B cell (primary cell): Measurements from ENCODE around the gene KCNIP2. TPM values are rescaled to one million over a fixed set of nuclear protein-coding genes. Genes with fewer than 3 reads are reported as not detected.
A peak's percentile ranks its signal among the peaks of the same experiment; 100 is the strongest.

ENCODE experiments used
- ATAC-seq: fragments of 200-7000 bp; cut with Tn5 transposase; one replicate; pipeline ENCODE4 v1.10.0; 2021; ENCODE audit warnings: low read depth, mild to moderate bottlenecking, moderate number of reproducible peaks, moderate library complexity
- CTCF ChIA-PET: fragments of 350-600 bp; sonication (Branson Sonifier 250); formaldehyde crosslinking; loops from one replicate; lab custom pipeline; 2021; ENCODE audit warnings: antibody characterized with exemption, inconsistent platforms; lab: Charles Lee
- POLR2A ChIA-PET: fragments of 350-600 bp; sonication (Branson Sonifier 250); formaldehyde crosslinking; loops from one replicate; lab custom pipeline; 2021; ENCODE audit warnings: antibody characterized with exemption; lab: Charles Lee
- DNase-seq: peaks from one replicate; pipeline ENCODE4 v3.0.0; 2013
- H2AFZ ChIP-seq: 2 replicates; pipeline ENCODE4 v1.6.1; 2012; ENCODE audit warnings: mild to moderate bottlenecking, low read depth, low read length; ENCODE audit not compliant: insufficient read depth, poor library complexity, severe bottlenecking
- H3K27ac ChIP-seq, 2 donors: 1 replicate in 1 of 2; 2 replicates in 1 of 2; pipeline ENCODE4 v1.5.1; 2012 to 2013; ENCODE audit warnings: low read length in 2 of 2, mild to moderate bottlenecking in 2 of 2, moderate library complexity in 1 of 2
- H3K27me3 ChIP-seq, 4 experiments: fragments of 200-600 bp in 1 of 4; sonication (generic) in 1 of 4; replicated peaks in 1 of 4; 1 replicate in 2 of 4; 2 replicates in 2 of 4; pipeline versions ENCODE4 v1.6.1 to v1.7.0; 2013 to 2016; ENCODE audit warnings: low read length in 3 of 4, mild to moderate bottlenecking in 2 of 4, mixed read lengths in 1 of 4, moderate library complexity in 1 of 4; ENCODE audit not compliant: insufficient read depth in 4 of 4, control insufficient read depth in 3 of 4; ENCODE audit errors: control extremely low read depth in 1 of 4
- H3K36me3 ChIP-seq, 2 experiments: replicated peaks in 1 of 2; 1 replicate in 1 of 2; 2 replicates in 1 of 2; pipeline versions ENCODE4 v1.6.1 to v1.7.1; 2013; ENCODE audit warnings: low read length in 1 of 2; ENCODE audit not compliant: insufficient read depth in 2 of 2, control insufficient read depth in 1 of 2; ENCODE audit errors: control extremely low read depth in 1 of 2, extremely low read depth in 1 of 2
- H3K4me1 ChIP-seq, 2 donors: fragments of 200-600 bp in 1 of 2; sonication (generic) in 1 of 2; 1 replicate in 1 of 2; 2 replicates in 1 of 2; pipeline versions ENCODE4 v1.5.1 to v1.6.1; 2013 to 2017; ENCODE audit warnings: low read length in 2 of 2; ENCODE audit not compliant: control insufficient read depth in 2 of 2, insufficient read depth in 2 of 2
- H3K4me2 ChIP-seq: replicated peaks from 2 replicates; pipeline ENCODE3; 2012; ENCODE audit warnings: mild to moderate bottlenecking, low read depth, low read length; ENCODE audit not compliant: poor library complexity, severe bottlenecking
- H3K4me3 ChIP-seq, 5 experiments: fragments of 200-600 bp in 1 of 5; sonication (generic) in 1 of 5; 1 replicate in 3 of 5; 2 replicates in 2 of 5; pipeline versions ENCODE4 v1.5.1 to v1.7.0; 2011 to 2016; ENCODE audit warnings: low read length in 4 of 5, mild to moderate bottlenecking in 4 of 5, low read depth in 2 of 5, control low read depth in 1 of 5, moderate library complexity in 1 of 5; ENCODE audit not compliant: insufficient read depth in 1 of 5; ENCODE audit errors: control extremely low read depth in 1 of 5, extremely low read depth in 1 of 5
- H3K79me2 ChIP-seq: fragments of 200-600 bp; sonication (generic); one replicate; pipeline ENCODE4 v1.6.0; 2016; ENCODE audit warnings: low read length; ENCODE audit not compliant: control insufficient read depth, insufficient read depth
- H3K9ac ChIP-seq: fragments of 200-600 bp; sonication (generic); 2 replicates; pipeline ENCODE4 v1.6.1; 2017; ENCODE audit warnings: mild to moderate bottlenecking, low read length, moderate library complexity
- H3K9me3 ChIP-seq, 3 donors: one replicate each; pipeline versions ENCODE4 v1.6.1 to v1.7.1; 2013; ENCODE audit warnings: low read length in 2 of 3; ENCODE audit not compliant: control insufficient read depth in 2 of 3, insufficient read depth in 1 of 3; ENCODE audit errors: control extremely low read depth in 1 of 3
- H4K20me1 ChIP-seq: 2 replicates; pipeline ENCODE4 v1.6.0; 2012; ENCODE audit warnings: mild to moderate bottlenecking, low read length; ENCODE audit not compliant: insufficient read depth, control insufficient read depth, poor library complexity, severe bottlenecking
- H3K27ac Mint-ChIP-seq: one replicate; pipeline ENCODE4 v1.8.0; 2021; ENCODE audit warnings: mixed read lengths
- H3K27me3 Mint-ChIP-seq: one replicate; pipeline ENCODE4 v1.8.0; 2021; ENCODE audit warnings: mixed read lengths
- H3K4me1 Mint-ChIP-seq: one replicate; pipeline ENCODE4 v1.8.0; 2021; ENCODE audit warnings: mixed read lengths
- H3K4me3 Mint-ChIP-seq: one replicate; pipeline ENCODE4 v1.8.0; 2021; ENCODE audit warnings: mixed read lengths
- H3K9me3 Mint-ChIP-seq: one replicate; pipeline ENCODE4 v1.8.0; 2022; ENCODE audit warnings: mixed read lengths; ENCODE audit not compliant: insufficient read depth
- CTCF ChIP-seq: fragments of 200-600 bp; IDR thresholded peaks from one replicate; pipeline ENCODE4 v1.8.0; 2022; ENCODE audit warnings: antibody characterized with exemption, mild to moderate bottlenecking
- EZH2 ChIP-seq: IDR thresholded peaks from 2 replicates; pipeline ENCODE4 v1.6.1; 2012; ENCODE audit warnings: borderline replicate concordance, low read depth, mild to moderate bottlenecking, moderate library complexity, low read length; ENCODE audit not compliant: insufficient read depth, poor library complexity, severe bottlenecking
- WGBS: methylation state at CpG from one replicate; pipeline ENCODE4 v1.1.5; 2013; ENCODE audit warnings: missing lambda C conversion rate; ENCODE audit not compliant: insufficient coverage; 5-methylcytosine and 5-hydroxymethylcytosine counted together
- intact Hi-C: fragments of 100-400 bp; cut with micrococcal nuclease; formaldehyde crosslinking; loops from one replicate; pipeline ENCODE4 v1.10.0; 2022
- polyA plus RNA-seq: library from polyadenylated mRNA; depleted of rRNA; stranded (reverse); fragments of >200 nt; gene quantifications from 2 replicates; pipeline ENCODE4 v1.2.3, GENCODE V29; 2012
- total RNA-seq, 2 donors: library from RNA; stranded (reverse); fragments of 120-200 nt in 1 of 2; gene quantifications; 1 replicate in 1 of 2; 2 replicates in 1 of 2; pipeline versions ENCODE4 v1.2.3 to v1.2.4, GENCODE V29; 2013 to 2022

KCNIP2 gene
- total and polyA plus RNA-seq, 2 donors (not counting 1 experiment from before 2014, with no cell fraction given), result 3.5 to 34.7 TPM

- H3K4me1 ChIP-seq, result peaks cover 41 to 65% of the 10 kb centered on the region in 2 donors
- POLR2A ChIA-PET, result interaction anchor here (0.6 to 7.1 kb wide), 4 partner anchors 10 to 815 kb away, joined by 3 to 102 read pairs (median 6); partner anchors contain the start of gene OGA
These were observed 12.3 kb downstream of the KCNIP2 start for GRCh38 chr10:101831169-101831811.

More at GRCh38 chr10:101831169-101831811, 12.3 kb downstream of the KCNIP2 start:
- Histone ChIP-seq H3K36me3 (peaks cover 0 to 14% of the 10 kb centered on the region in 2 experiments), H3K9ac (peak overlapping the region; percentile 63), H3K4me3 (peak overlapping the region in 4 of 5 experiments; percentile 52 to 72 (median 62)), H2AFZ (peak overlapping the region; percentile 77), H3K4me2 (peak overlapping the region; percentile 91), H3K9me3 (no peaks in the 10 kb centered on the region), H3K27me3 (no peaks in the 10 kb centered on the region), H4K20me1 (peaks cover 41% of the 10 kb centered on the region), H3K27ac (peak overlapping the region; percentile 89 to 96), H3K79me2 (peaks cover 47% of the 10 kb centered on the region)
- ATAC-seq (no peak), DNase-seq (no peak)
- peak overlapping the region; percentile 99 for H3K27ac Mint-ChIP-seq
- no peaks in the 10 kb centered on the region for H3K9me3 Mint-ChIP-seq
- H3K4me1 Mint-ChIP-seq, result peaks cover 50% of the 10 kb centered on the region
- WGBS, result 73% methylated on average over 5 of the region's 9 CpGs
- CTCF ChIA-PET, result interaction anchor here (1.0 to 6.4 kb wide), 2 partner anchors 10 to 14 kb away, joined by 3 to 51 read pairs; partner anchors contain the start of gene KCNIP2
- H3K27me3 Mint-ChIP-seq, result no peaks in the 10 kb centered on the region
- peak overlapping the region; percentile 94 for H3K4me3 Mint-ChIP-seq
- TF ChIP-seq EZH2 (no peak), CTCF (no peak)
- intact Hi-C loops, result loop anchor here (1.0 to 5.0 kb wide), 3 partner anchors 9 to 816 kb away; partner anchors contain the start of genes ACTR1A and SUFU
